Measurements from ENCODE around the gene NEDD9.

NEDD9 gene

DNA sequence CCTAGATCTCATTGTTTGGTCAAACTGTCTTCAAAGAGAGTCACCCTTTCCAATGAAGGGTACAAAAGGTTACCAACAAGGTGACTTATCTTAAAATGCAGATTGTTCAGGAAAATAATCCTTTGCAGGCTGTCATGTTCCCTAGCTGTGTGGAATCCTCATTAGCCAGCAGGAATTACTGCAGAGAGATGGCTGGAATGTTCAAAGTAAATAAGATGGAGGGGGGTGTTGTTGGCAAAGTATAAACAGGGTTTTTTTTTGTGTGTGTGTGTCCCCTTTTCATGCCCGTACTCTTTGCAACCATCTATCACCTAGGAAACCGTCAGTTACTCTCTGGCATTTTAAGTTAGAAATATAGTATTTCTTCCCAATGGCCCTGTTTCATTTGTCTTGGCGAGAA is 6.5 kb downstream of the NEDD9 start:
- Histone ChIP-seq H3K36me3 (replicated peaks; ENCODE audit: low read depth, low read length) (peaks cover 28% of the 10 kb centered on the region), H3K9me3 (ENCODE audit: insufficient read depth, low read length) (no peaks in the 10 kb centered on the region), H3K79me2 (ENCODE audit: low read length) (peaks cover 95% of the 10 kb centered on the region), H3K27me3 (ENCODE audit: low read depth, low read length) (no peaks in the 10 kb centered on the region), H4K20me1 (ENCODE audit: insufficient read depth, low read length) (peaks cover 73% of the 10 kb centered on the region), H3K4me3 (ENCODE audit: low read length) (no peak overlapping the region), H3K27ac (ENCODE audit: low read length) (no peak overlapping the region), H2AFZ (ENCODE audit: low read depth, low read length) (no peak overlapping the region), H3K4me1 (ENCODE audit: low read length) (peaks cover 21% of the 10 kb centered on the region), H3K9ac (ENCODE audit: low read length) (no peak overlapping the region), H3K4me2 (ENCODE audit: low read length) (no peak overlapping the region)
- no peak for TF ChIP-seq EZH2phosphoT487 (IDR thresholded peaks at IDR 0.05; ENCODE audit: low read depth)
- TF ChIP-seq, protein P1, sequence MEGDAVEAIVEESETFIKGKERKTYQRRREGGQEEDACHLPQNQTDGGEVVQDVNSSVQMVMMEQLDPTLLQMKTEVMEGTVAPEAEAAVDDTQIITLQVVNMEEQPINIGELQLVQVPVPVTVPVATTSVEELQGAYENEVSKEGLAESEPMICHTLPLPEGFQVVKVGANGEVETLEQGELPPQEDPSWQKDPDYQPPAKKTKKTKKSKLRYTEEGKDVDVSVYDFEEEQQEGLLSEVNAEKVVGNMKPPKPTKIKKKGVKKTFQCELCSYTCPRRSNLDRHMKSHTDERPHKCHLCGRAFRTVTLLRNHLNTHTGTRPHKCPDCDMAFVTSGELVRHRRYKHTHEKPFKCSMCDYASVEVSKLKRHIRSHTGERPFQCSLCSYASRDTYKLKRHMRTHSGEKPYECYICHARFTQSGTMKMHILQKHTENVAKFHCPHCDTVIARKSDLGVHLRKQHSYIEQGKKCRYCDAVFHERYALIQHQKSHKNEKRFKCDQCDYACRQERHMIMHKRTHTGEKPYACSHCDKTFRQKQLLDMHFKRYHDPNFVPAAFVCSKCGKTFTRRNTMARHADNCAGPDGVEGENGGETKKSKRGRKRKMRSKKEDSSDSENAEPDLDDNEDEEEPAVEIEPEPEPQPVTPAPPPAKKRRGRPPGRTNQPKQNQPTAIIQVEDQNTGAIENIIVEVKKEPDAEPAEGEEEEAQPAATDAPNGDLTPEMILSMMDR (IDR thresholded peaks at IDR 0.05; ENCODE audit: low read depth, low read length) = no peak

DNA sequence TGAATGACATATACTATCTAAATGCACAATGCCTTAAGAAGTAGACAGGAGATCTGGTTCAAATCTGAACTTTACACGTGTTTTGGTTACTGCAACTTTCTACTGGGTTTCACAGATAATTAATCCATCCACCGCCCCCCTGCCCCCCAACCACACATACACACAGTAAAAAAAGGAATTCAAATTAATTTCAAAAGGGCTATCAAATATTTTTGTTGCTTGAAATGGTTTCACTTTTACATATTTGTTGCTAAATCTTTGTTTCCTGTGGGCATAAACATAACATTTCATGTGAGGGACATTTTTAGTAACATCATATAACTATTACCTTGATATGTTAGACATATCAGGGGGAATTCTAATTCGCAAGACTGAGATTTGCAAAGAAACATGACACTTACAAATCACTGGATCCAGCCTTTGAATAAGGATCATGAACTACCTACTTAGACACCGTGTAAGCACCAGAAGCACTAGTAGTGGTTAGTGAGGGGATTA is 7.5 kb downstream of the NEDD9 start:
- Histone ChIP-seq H3K9me3 (ENCODE audit: insufficient read depth, low read length) (no peaks in the 10 kb centered on the region), H3K27ac (ENCODE audit: low read length) (no peak overlapping the region), H3K27me3 (ENCODE audit: low read depth, low read length) (no peaks in the 10 kb centered on the region), H2AFZ (ENCODE audit: low read depth, low read length) (no peak overlapping the region), H3K36me3 (replicated peaks; ENCODE audit: low read depth, low read length) (peaks cover 29% of the 10 kb centered on the region), H3K4me3 (ENCODE audit: low read length) (no peak overlapping the region), H3K79me2 (ENCODE audit: low read length) (peaks cover 94% of the 10 kb centered on the region), H4K20me1 (ENCODE audit: insufficient read depth, low read length) (peaks cover 72% of the 10 kb centered on the region), H3K4me2 (ENCODE audit: low read length) (no peak overlapping the region), H3K9ac (ENCODE audit: low read length) (no peak overlapping the region), H3K4me1 (ENCODE audit: low read length) (peaks cover 11% of the 10 kb centered on the region)
- TF ChIP-seq, protein P1 (IDR thresholded peaks at IDR 0.05; ENCODE audit: low read depth, low read length) = no peak
- no peak for TF ChIP-seq EZH2phosphoT487 (IDR thresholded peaks at IDR 0.05; ENCODE audit: low read depth)

DNA sequence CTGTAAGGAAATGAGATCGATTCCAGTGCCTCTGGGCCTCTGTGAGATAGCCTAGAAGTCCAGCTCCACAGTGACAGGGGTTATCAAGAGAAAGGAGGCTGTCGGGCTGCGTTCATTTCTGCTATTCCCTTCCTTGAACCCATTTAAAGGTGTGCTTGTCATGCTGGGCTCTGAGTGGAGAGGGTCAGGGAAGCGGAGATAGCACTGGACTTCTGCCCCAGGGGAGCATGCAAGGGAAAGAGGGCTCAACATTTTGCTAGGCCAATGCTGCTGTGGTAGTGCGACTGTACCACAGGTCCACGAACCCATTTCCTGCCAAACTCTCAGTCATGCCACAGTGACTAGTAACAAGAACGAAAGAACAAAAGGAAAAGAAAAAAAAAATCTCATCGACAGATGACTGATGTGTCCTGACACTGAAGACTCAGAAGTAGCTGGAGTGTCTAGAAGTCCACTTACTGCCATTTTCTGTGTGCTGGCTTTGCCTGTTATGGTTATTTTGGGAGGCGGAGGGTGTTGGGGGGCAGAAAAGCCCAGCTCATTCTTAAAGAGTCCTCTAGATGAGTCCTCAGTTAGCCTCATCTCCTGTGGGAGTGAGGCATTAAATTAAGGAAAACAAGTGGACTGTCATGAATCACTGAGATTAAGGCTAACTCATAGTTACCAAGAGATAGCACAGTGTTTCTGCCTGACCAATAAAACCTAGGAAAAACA is 8.1 kb downstream of the NEDD9 start:
- no peak overlapping the region for H3K27ac ChIP-seq (ENCODE audit: low read length)
- H3K79me2 ChIP-seq (ENCODE audit: low read length) = peaks cover 93% of the 10 kb centered on the region

DNA sequence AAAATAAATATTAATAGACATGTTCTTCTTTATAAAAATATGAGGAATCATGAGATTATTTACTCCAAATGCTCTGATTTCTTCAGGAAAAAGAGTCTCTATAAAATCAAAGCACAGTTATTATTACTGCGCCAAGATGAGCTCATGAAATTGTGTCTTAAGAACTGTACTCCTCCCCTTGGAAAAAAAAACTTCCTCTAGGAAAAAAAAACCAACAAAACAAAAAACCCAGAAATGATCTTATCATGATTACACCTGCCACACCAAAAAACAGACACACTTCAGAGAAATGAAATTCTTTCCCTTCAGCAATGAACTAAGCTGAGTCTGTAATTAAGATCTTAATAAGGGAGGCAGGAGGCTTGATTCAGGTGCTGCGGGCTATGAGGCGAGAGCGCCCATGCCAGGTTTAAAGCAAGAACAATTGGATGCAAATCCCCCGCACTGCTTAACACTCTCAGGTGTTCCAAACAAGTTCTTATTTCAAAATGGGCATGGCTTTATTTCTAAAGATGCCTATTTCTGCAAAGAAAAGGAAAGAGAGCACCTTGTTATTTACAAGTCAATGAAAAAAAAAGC is 9.1 kb downstream of the NEDD9 start:
- Histone ChIP-seq H4K20me1 (ENCODE audit: insufficient read depth, low read length) (peaks cover 74% of the 10 kb centered on the region), H3K9ac (ENCODE audit: low read length) (no peak overlapping the region), H3K4me3 (ENCODE audit: low read length) (no peak overlapping the region), H2AFZ (ENCODE audit: low read depth, low read length) (no peak overlapping the region), H3K27me3 (ENCODE audit: low read depth, low read length) (no peaks in the 10 kb centered on the region), H3K4me1 (ENCODE audit: low read length) (peaks cover 20% of the 10 kb centered on the region), H3K27ac (ENCODE audit: low read length) (no peak overlapping the region), H3K9me3 (ENCODE audit: insufficient read depth, low read length) (no peaks in the 10 kb centered on the region), H3K79me2 (ENCODE audit: low read length) (peaks cover 93% of the 10 kb centered on the region), H3K36me3 (replicated peaks; ENCODE audit: low read depth, low read length) (peaks cover 30% of the 10 kb centered on the region), H3K4me2 (ENCODE audit: low read length) (no peak overlapping the region)
- TF ChIP-seq, protein P1 (IDR thresholded peaks at IDR 0.05; ENCODE audit: low read depth, low read length) = no peak
- no peak for TF ChIP-seq EZH2phosphoT487 (IDR thresholded peaks at IDR 0.05; ENCODE audit: low read depth)

More for the DNA sequence above, 8.1 kb downstream of the NEDD9 start:
- Histone ChIP-seq H3K4me2 (ENCODE audit: low read length) (no peak overlapping the region), H3K4me3 (ENCODE audit: low read length) (no peak overlapping the region), H4K20me1 (ENCODE audit: insufficient read depth, low read length) (peaks cover 72% of the 10 kb centered on the region), H3K36me3 (replicated peaks; ENCODE audit: low read depth, low read length) (peaks cover 24% of the 10 kb centered on the region), H3K9me3 (ENCODE audit: insufficient read depth, low read length) (no peaks in the 10 kb centered on the region), H3K27me3 (ENCODE audit: low read depth, low read length) (no peaks in the 10 kb centered on the region), H3K4me1 (ENCODE audit: low read length) (peaks cover 10% of the 10 kb centered on the region), H2AFZ (ENCODE audit: low read depth, low read length) (no peak overlapping the region), H3K9ac (ENCODE audit: low read length) (no peak overlapping the region)
- TF ChIP-seq EZH2phosphoT487 (IDR thresholded peaks at IDR 0.05; ENCODE audit: low read depth) = no peak
- TF ChIP-seq, protein P1 (IDR thresholded peaks at IDR 0.05; ENCODE audit: low read depth, low read length) = no peak
